ENCODE measurements around the gene ZSCAN5B.
A peak's percentile ranks its signal among the peaks of the same experiment; 100 is the strongest.
"Not testable (repeated sequence)": the region's sequence is repeated elsewhere in the genome, so short reads cannot be mapped to it uniquely, and the experiment has no call there.

Gene ZSCAN5B

DNA sequence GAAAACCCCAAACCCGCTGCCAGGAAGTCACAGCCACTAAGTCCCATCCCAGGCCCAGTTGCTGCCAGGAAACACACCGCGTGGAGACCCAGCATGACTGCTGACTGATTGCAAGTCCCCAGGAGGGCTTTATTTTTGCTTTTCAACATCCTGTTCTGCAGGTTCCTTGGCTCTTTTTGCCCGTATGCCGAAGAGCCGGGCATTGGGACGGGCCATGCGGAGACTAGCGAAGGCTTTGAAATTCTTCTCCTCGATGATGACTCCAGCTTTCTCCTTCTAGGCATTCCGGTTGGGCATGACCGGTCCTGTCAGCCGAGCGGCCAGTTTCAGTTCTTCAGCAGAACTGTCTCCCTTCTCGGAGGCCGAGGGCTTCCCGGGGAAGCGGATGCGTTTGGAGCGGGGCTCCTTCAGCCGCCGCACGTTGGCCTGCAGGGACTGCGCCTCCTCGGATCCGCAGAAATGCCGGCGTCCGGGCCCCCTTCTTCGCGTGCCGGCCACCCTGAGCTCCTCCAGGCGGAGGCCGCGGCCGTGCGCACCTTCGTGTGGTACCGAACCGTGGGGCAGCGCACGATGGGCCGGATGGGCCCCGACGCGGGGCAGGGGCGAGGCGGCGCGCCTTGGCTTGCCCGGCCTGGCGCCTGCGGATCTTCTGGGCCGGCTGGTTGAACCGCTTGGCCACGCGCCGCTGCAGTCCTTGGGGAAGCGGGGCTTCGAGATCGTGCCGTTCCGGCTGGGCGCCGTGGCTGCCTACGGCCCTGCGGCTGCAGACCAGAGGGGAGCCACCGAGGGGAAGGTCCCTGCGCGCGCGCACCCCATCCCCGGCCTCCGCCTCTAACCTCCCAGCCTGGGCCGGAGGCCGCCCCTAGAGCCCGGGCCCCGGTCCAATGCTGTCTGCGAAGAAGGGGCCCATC is 19.7 kb upstream of the ZSCAN5B start:
- DNase-seq (ENCODE audit: low read depth): no peak
- TF ChIP-seq, protein P1, sequence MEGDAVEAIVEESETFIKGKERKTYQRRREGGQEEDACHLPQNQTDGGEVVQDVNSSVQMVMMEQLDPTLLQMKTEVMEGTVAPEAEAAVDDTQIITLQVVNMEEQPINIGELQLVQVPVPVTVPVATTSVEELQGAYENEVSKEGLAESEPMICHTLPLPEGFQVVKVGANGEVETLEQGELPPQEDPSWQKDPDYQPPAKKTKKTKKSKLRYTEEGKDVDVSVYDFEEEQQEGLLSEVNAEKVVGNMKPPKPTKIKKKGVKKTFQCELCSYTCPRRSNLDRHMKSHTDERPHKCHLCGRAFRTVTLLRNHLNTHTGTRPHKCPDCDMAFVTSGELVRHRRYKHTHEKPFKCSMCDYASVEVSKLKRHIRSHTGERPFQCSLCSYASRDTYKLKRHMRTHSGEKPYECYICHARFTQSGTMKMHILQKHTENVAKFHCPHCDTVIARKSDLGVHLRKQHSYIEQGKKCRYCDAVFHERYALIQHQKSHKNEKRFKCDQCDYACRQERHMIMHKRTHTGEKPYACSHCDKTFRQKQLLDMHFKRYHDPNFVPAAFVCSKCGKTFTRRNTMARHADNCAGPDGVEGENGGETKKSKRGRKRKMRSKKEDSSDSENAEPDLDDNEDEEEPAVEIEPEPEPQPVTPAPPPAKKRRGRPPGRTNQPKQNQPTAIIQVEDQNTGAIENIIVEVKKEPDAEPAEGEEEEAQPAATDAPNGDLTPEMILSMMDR (IDR thresholded peaks at IDR 0.05; ENCODE audit: low read depth, low read length, missing control alignments): no peak
- peak overlapping the region; percentile 12; the same call in 1 of the 2 replicates for H3K4me3 ChIP-seq (ENCODE audit: low read depth, low read length)

DNA sequence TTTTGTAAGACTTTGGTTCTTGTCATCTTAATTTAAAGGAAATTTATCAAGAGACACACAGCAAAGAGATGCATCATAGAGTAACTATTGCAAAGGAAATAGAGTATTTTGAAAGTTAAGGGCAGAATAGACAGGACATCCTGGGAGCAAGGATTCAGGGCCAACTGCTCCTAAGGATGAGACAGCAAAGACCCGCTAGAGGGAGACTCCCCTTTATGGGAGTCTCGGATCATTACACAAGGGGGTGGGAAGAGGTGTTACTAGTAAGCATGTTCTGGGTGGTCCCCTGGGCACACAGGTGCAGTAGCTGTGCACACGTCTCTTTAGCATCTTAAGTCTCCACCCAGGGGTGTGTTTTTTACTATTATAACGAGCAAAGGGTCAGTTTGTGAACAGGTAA is 14.1 kb upstream of the ZSCAN5B start:
- H3K4me3 ChIP-seq (ENCODE audit: low read depth, low read length): no peak overlapping the region
- TF ChIP-seq, protein P1 (IDR thresholded peaks at IDR 0.05; ENCODE audit: low read depth, low read length, missing control alignments): no peak
- DNase-seq (ENCODE audit: low read depth): no peak

- not testable (repeated sequence) for DNase-seq (ENCODE audit: low read depth); H3K4me3 ChIP-seq (ENCODE audit: low read depth, low read length)
Observed at GRCh38 chr19:56210036-56210435, 12.5 kb upstream of the ZSCAN5B start.

GRCh38 chr19:56209091-56209490 is 11.5 kb upstream of the ZSCAN5B start:
- no peak overlapping the region for H3K4me3 ChIP-seq (ENCODE audit: low read depth, low read length)
- DNase-seq (ENCODE audit: low read depth): no peak
- TF ChIP-seq, protein P1 (IDR thresholded peaks at IDR 0.05; ENCODE audit: low read depth, low read length, missing control alignments): no peak

- DNase-seq (ENCODE audit: low read depth); H3K4me3 ChIP-seq (ENCODE audit: low read depth, low read length): not testable (repeated sequence)
Observed at GRCh38 chr19:56207581-56207980, 10.0 kb upstream of the ZSCAN5B start.

- no peak within 1 kb of the TSS for H3K4me3 ChIP-seq (ENCODE audit: low read depth, low read length)
- TF ChIP-seq, protein P1 (IDR thresholded peaks at IDR 0.05; ENCODE audit: low read depth, low read length, missing control alignments): no peak
- DNase-seq (ENCODE audit: low read depth): no peak
Observed at GRCh38 chr19:56201973-56202372, 4.4 kb upstream of the ZSCAN5B start, which contains the start of gene ZSCAN5C. ZSCAN5C (plus strand) TSS chr19:56202273; CDS start chr19:56205914, 3,641 bp downstream.

DNA sequence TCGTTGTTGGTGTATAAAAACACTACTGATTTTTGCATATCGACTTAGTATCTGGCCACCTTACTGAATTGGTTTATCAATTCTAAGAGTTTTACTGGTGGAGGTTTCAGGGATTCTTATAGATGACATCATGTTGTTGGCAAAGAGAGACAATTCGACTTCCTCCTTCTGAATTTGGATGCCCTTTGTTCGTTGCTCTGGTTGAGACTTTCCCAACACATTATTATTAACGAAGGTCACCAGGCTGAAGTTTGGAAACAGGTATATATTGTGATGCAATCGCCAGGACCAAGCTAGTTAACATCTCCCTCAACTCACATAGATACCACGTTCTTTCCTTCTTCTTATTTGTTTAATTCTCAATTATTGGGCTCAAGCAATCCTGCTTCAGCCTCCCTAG is 2.1 kb upstream of the ZSCAN5B start:
- H3K4me3 ChIP-seq (ENCODE audit: low read depth, low read length): no peak overlapping the region
- TF ChIP-seq, protein P1 (IDR thresholded peaks at IDR 0.05; ENCODE audit: low read depth, low read length, missing control alignments): no peak
- DNase-seq (ENCODE audit: low read depth): no peak
